ENCODE measurements around the gene KLK12.

DNA sequence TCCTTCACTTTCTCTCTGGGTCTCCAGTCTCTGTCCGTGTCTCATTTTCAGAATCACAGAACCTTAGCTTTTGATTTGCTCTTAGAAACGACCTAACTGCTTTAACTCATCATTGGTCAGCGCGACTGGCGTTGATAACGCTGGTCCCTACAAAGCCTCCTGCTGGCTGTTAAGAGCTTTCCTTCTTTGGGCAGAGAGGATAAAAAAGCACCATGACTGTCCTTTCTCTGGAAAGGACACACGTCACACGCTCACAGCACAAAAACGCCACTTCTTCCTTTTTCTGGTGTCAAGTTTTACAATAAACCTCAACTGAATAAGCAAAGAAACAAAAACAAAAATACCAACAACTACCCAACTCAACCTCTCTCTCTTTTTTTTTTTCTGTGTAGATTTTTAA is 1.7 kb upstream of the KLK12 start:
- TF ChIP-seq ZNF274 (IDR thresholded peaks at IDR 0.05; ENCODE audit: low read depth, low read length) (no peak), YY1 (IDR thresholded peaks at IDR 0.05; ENCODE audit: insufficient read depth, insufficient read length) (no peak), SUZ12 (IDR thresholded peaks at IDR 0.05; ENCODE audit: extremely low read depth, insufficient read depth, insufficient read length) (no peak)

All from NT2/D1 (cell line).